WTC11 (cell line): Measurements from ENCODE around the gene DIO3. TPM values are rescaled to one million over a fixed set of nuclear protein-coding genes. Genes with fewer than 3 reads are reported as not detected.

Experiments used
- ATAC-seq: fragments of 200-7000 bp; cut with Tn5 transposase; 2 replicates; pipeline ENCODE4 v1.10.0; 2021; ENCODE audit warnings: mild to moderate bottlenecking, moderate library complexity
- CTCF ChIA-PET: fragments of 300-600 bp; sonication (Branson Sonifier 250); formaldehyde crosslinking; loops from one replicate; lab custom pipeline; 2021; ENCODE audit warnings: antibody characterized with exemption; lab: Charles Lee
- POLR2A ChIA-PET: fragments of 350-600 bp; sonication (Branson Sonifier 250); formaldehyde crosslinking; loops from one replicate; lab custom pipeline; 2021; ENCODE audit warnings: antibody characterized with exemption; lab: Charles Lee
- DNase-seq: peaks from one replicate; pipeline ENCODE4 v3.0.0; 2021; ENCODE audit warnings: low spot score
- H3K27ac Mint-ChIP-seq: 2 replicates; pipeline ENCODE4 v1.8.0; 2021; ENCODE audit warnings: mixed read lengths
- H3K27me3 Mint-ChIP-seq: 2 replicates; pipeline ENCODE4 v1.8.0; 2021; ENCODE audit warnings: low read depth, mild to moderate bottlenecking, moderate library complexity, mixed read lengths
- H3K36me3 Mint-ChIP-seq: 2 replicates; pipeline ENCODE4 v1.8.0; 2021; ENCODE audit warnings: mixed read lengths
- H3K4me1 Mint-ChIP-seq: 2 replicates; pipeline ENCODE4 v1.8.0; 2022; ENCODE audit warnings: mixed read lengths
- H3K4me3 Mint-ChIP-seq: 2 replicates; pipeline ENCODE4 v1.8.0; 2021; ENCODE audit warnings: mild to moderate bottlenecking, moderate library complexity, mixed read lengths
- H3K9me3 Mint-ChIP-seq: 2 replicates; pipeline ENCODE4 v1.8.0; 2021; ENCODE audit warnings: mixed read lengths
- ATF3 ChIP-seq: sonication (generic); formaldehyde crosslinking; conservative IDR thresholded peaks from 2 replicates; pipeline ENCODE4 v1.8.1; 2022; ENCODE audit warnings: mild to moderate bottlenecking, missing genetic modification reagents
- CBFB ChIP-seq: sonication (generic); formaldehyde crosslinking; IDR thresholded peaks from 2 replicates; pipeline ENCODE4 v1.8.1; 2022; ENCODE audit warnings: mild to moderate bottlenecking, low read depth, missing genetic modification reagents
- ELF4 ChIP-seq: sonication (generic); formaldehyde crosslinking; IDR thresholded peaks from 2 replicates; pipeline ENCODE4 v1.8.1; 2022; ENCODE audit warnings: low read depth, mild to moderate bottlenecking, moderate library complexity, missing genetic modification reagents
- ERG ChIP-seq: fragments of 250-450 bp; sonication (Bioruptor Pico); IDR thresholded peaks from 2 replicates; pipeline ENCODE4 v1.8.0; 2021; ENCODE audit warnings: mild to moderate bottlenecking
- FOXJ3 ChIP-seq: sonication (generic); formaldehyde crosslinking; IDR thresholded peaks from 2 replicates; pipeline ENCODE4 v1.9.0; 2021; ENCODE audit warnings: missing genetic modification reagents, mild to moderate bottlenecking, borderline replicate concordance
- GABPB1 ChIP-seq: sonication (generic); formaldehyde crosslinking; IDR thresholded peaks from 2 replicates; pipeline ENCODE4 v1.8.1; 2023; ENCODE audit warnings: mild to moderate bottlenecking, missing genetic modification reagents
- KAT7 ChIP-seq: sonication (generic); formaldehyde crosslinking; IDR thresholded peaks from 2 replicates; pipeline ENCODE4 v1.8.1; 2023; ENCODE audit warnings: missing genetic modification reagents, mild to moderate bottlenecking, borderline replicate concordance
- MXD4 ChIP-seq: fragments of 250-450 bp; sonication (Bioruptor Pico); IDR thresholded peaks from 2 replicates; pipeline ENCODE4 v1.8.0; 2021; ENCODE audit warnings: mild to moderate bottlenecking, moderate library complexity, borderline replicate concordance
- NR3C1 ChIP-seq: sonication (generic); formaldehyde crosslinking; conservative IDR thresholded peaks from 2 replicates; pipeline ENCODE4 v1.8.1; 2023; ENCODE audit warnings: low read depth, mild to moderate bottlenecking, missing genetic modification reagents
- TP53 ChIP-seq: sonication (generic); formaldehyde crosslinking; IDR thresholded peaks from 2 replicates; pipeline ENCODE4 v1.8.1; 2023; ENCODE audit warnings: mild to moderate bottlenecking, missing genetic modification reagents
- USF1 ChIP-seq: sonication (generic); formaldehyde crosslinking; IDR thresholded peaks from 2 replicates; pipeline ENCODE4 v1.8.0; 2022; ENCODE audit warnings: mild to moderate bottlenecking, missing genetic modification reagents
- ZNF396 ChIP-seq: fragments of 250-450 bp; sonication (Bioruptor Pico); IDR thresholded peaks from 2 replicates; pipeline ENCODE4 v1.8.0; 2021; ENCODE audit warnings: mild to moderate bottlenecking, moderate library complexity, borderline replicate concordance
- total RNA-seq: library from RNA; stranded (reverse); gene quantifications from 3 replicates; pipeline ENCODE4 v1.2.3, GENCODE V29; 2021
- TF ChIP-seq, protein P1 (sequence below): sonication (generic); formaldehyde crosslinking; IDR thresholded peaks from 2 replicates; pipeline ENCODE4 v1.8.0; 2023; ENCODE audit warnings: missing genetic modification reagents, mild to moderate bottlenecking, borderline replicate concordance
- TF ChIP-seq, protein P2 (sequence below): fragments of 200-600 bp; IDR thresholded peaks from 2 replicates; pipeline ENCODE4 v1.8.0; 2022; ENCODE audit warnings: antibody characterized with exemption
- TF ChIP-seq, protein P3 (sequence below): fragments of 250-450 bp; sonication (Bioruptor Pico); IDR thresholded peaks from 2 replicates; pipeline ENCODE4 v1.9.0; 2021; ENCODE audit warnings: mild to moderate bottlenecking, borderline replicate concordance
- TF ChIP-seq, protein P4 (sequence below): sonication (generic); formaldehyde crosslinking; IDR thresholded peaks from 2 replicates; pipeline ENCODE4 v1.8.1; 2022; ENCODE audit warnings: low read depth, missing genetic modification reagents, borderline replicate concordance

DIO3 gene
- total RNA-seq, 1 experiment from 2014 or later: 0.52 TPM

GRCh38 chr14:101561897-101562490 is 699 bp downstream of the DIO3 start:
- peaks cover 24% of the 10 kb centered on the region for H3K4me1 Mint-ChIP-seq
- DNase-seq: no peak
- POLR2A ChIA-PET: no interaction called here
- H3K9me3 Mint-ChIP-seq: peaks cover 11% of the 10 kb centered on the region
- H3K4me3 Mint-ChIP-seq: peak overlapping the region; percentile 44
- no peak overlapping the region for H3K27ac Mint-ChIP-seq
- no peak for ATAC-seq
- TF ChIP-seq TP53 (no peak), ELF4 (CRISPR knock-in tag) (no peak), MXD4 (CRISPR knock-in tag) (no peak), NR3C1 (CRISPR knock-in tag) (no peak), KAT7 (CRISPR knock-in tag) (no peak), ATF3 (CRISPR knock-in tag) (no peak)
- TF ChIP-seq, protein P1, sequence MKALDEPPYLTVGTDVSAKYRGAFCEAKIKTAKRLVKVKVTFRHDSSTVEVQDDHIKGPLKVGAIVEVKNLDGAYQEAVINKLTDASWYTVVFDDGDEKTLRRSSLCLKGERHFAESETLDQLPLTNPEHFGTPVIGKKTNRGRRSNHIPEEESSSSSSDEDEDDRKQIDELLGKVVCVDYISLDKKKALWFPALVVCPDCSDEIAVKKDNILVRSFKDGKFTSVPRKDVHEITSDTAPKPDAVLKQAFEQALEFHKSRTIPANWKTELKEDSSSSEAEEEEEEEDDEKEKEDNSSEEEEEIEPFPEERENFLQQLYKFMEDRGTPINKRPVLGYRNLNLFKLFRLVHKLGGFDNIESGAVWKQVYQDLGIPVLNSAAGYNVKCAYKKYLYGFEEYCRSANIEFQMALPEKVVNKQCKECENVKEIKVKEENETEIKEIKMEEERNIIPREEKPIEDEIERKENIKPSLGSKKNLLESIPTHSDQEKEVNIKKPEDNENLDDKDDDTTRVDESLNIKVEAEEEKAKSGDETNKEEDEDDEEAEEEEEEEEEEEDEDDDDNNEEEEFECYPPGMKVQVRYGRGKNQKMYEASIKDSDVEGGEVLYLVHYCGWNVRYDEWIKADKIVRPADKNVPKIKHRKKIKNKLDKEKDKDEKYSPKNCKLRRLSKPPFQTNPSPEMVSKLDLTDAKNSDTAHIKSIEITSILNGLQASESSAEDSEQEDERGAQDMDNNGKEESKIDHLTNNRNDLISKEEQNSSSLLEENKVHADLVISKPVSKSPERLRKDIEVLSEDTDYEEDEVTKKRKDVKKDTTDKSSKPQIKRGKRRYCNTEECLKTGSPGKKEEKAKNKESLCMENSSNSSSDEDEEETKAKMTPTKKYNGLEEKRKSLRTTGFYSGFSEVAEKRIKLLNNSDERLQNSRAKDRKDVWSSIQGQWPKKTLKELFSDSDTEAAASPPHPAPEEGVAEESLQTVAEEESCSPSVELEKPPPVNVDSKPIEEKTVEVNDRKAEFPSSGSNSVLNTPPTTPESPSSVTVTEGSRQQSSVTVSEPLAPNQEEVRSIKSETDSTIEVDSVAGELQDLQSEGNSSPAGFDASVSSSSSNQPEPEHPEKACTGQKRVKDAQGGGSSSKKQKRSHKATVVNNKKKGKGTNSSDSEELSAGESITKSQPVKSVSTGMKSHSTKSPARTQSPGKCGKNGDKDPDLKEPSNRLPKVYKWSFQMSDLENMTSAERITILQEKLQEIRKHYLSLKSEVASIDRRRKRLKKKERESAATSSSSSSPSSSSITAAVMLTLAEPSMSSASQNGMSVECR (CRISPR knock-in tag): no peak
- TF ChIP-seq, protein P2, sequence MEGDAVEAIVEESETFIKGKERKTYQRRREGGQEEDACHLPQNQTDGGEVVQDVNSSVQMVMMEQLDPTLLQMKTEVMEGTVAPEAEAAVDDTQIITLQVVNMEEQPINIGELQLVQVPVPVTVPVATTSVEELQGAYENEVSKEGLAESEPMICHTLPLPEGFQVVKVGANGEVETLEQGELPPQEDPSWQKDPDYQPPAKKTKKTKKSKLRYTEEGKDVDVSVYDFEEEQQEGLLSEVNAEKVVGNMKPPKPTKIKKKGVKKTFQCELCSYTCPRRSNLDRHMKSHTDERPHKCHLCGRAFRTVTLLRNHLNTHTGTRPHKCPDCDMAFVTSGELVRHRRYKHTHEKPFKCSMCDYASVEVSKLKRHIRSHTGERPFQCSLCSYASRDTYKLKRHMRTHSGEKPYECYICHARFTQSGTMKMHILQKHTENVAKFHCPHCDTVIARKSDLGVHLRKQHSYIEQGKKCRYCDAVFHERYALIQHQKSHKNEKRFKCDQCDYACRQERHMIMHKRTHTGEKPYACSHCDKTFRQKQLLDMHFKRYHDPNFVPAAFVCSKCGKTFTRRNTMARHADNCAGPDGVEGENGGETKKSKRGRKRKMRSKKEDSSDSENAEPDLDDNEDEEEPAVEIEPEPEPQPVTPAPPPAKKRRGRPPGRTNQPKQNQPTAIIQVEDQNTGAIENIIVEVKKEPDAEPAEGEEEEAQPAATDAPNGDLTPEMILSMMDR: no peak
- H3K36me3 Mint-ChIP-seq: peaks cover 12% of the 10 kb centered on the region
- CTCF ChIA-PET: interaction anchor here (1.1 to 1.6 kb wide), 2 partner anchors 58 to 120 kb away, joined by 3 to 4 read pairs; no protein-coding TSS in a partner anchor
- peaks cover 91% of the 10 kb centered on the region for H3K27me3 Mint-ChIP-seq

GRCh38 chr14:101562659-101563351 is 1.5 kb downstream of the DIO3 start:
- Mint-ChIP-seq H3K27ac (no peak overlapping the region), H3K9me3 (peaks cover 11% of the 10 kb centered on the region), H3K4me1 (peaks cover 24% of the 10 kb centered on the region), H3K27me3 (peaks cover 91% of the 10 kb centered on the region), H3K4me3 (peak overlapping the region; percentile 76), H3K36me3 (peaks cover 12% of the 10 kb centered on the region)
- CTCF ChIA-PET: interaction anchor here (1.2 to 1.7 kb wide), 2 partner anchors 25 to 59 kb away, joined by 3 to 6 read pairs; no protein-coding TSS in a partner anchor
- ATAC-seq (no peak), DNase-seq (no peak)
- POLR2A ChIA-PET: no interaction called here
- TF ChIP-seq GABPB1 (CRISPR knock-in tag): no peak
- no peak for TF ChIP-seq FOXJ3 (CRISPR knock-in tag)
- TF ChIP-seq, protein P3, sequence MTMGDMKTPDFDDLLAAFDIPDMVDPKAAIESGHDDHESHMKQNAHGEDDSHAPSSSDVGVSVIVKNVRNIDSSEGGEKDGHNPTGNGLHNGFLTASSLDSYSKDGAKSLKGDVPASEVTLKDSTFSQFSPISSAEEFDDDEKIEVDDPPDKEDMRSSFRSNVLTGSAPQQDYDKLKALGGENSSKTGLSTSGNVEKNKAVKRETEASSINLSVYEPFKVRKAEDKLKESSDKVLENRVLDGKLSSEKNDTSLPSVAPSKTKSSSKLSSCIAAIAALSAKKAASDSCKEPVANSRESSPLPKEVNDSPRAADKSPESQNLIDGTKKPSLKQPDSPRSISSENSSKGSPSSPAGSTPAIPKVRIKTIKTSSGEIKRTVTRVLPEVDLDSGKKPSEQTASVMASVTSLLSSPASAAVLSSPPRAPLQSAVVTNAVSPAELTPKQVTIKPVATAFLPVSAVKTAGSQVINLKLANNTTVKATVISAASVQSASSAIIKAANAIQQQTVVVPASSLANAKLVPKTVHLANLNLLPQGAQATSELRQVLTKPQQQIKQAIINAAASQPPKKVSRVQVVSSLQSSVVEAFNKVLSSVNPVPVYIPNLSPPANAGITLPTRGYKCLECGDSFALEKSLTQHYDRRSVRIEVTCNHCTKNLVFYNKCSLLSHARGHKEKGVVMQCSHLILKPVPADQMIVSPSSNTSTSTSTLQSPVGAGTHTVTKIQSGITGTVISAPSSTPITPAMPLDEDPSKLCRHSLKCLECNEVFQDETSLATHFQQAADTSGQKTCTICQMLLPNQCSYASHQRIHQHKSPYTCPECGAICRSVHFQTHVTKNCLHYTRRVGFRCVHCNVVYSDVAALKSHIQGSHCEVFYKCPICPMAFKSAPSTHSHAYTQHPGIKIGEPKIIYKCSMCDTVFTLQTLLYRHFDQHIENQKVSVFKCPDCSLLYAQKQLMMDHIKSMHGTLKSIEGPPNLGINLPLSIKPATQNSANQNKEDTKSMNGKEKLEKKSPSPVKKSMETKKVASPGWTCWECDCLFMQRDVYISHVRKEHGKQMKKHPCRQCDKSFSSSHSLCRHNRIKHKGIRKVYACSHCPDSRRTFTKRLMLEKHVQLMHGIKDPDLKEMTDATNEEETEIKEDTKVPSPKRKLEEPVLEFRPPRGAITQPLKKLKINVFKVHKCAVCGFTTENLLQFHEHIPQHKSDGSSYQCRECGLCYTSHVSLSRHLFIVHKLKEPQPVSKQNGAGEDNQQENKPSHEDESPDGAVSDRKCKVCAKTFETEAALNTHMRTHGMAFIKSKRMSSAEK: no peak
- TF ChIP-seq USF1: no peak
- TF ChIP-seq ERG (CRISPR knock-in tag): no peak
- TF ChIP-seq CBFB (CRISPR knock-in tag): no peak
- TF ChIP-seq, protein P4, sequence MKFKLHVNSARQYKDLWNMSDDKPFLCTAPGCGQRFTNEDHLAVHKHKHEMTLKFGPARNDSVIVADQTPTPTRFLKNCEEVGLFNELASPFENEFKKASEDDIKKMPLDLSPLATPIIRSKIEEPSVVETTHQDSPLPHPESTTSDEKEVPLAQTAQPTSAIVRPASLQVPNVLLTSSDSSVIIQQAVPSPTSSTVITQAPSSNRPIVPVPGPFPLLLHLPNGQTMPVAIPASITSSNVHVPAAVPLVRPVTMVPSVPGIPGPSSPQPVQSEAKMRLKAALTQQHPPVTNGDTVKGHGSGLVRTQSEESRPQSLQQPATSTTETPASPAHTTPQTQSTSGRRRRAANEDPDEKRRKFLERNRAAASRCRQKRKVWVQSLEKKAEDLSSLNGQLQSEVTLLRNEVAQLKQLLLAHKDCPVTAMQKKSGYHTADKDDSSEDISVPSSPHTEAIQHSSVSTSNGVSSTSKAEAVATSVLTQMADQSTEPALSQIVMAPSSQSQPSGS: no peak
- TF ChIP-seq ZNF396 (CRISPR knock-in tag): no peak
